Heart left ventricle (tissue), 16 donors: ENCODE data around the gene ERO1A. TPM values are rescaled to one million over a fixed set of nuclear protein-coding genes. Genes with fewer than 3 reads are reported as not detected.

ENCODE experiments used
- ATAC-seq, 4 donors: fragments of 200-7000 bp; cut with Tn5 transposase; one replicate each; pipeline ENCODE4 v1.9.1; 2020 to 2022; ENCODE audit warnings: moderate library complexity in 4 of 4, mild to moderate bottlenecking in 3 of 4, moderate number of reproducible peaks in 1 of 4
- DNase-seq, 5 donors: peaks; one replicate each; pipeline ENCODE4 v3.0.0-alpha.2; 2020
- H3K27ac ChIP-seq, 12 donors: fragments of 200-600 bp; sonication (generic) in 4 of 12; one replicate each; pipeline versions ENCODE4 v1.5.0 to v1.8.0; 2016 to 2022; ENCODE audit warnings: mild to moderate bottlenecking in 2 of 12
- H3K27me3 ChIP-seq, 9 donors: fragments of 200-600 bp; sonication (generic) in 2 of 9; one replicate each; pipeline versions ENCODE4 v1.5.1 to v1.8.0; 2016 to 2022; ENCODE audit warnings: mild to moderate bottlenecking in 3 of 9
- H3K36me3 ChIP-seq, 9 donors: fragments of 200-600 bp; sonication (generic) in 2 of 9; one replicate each; pipeline versions ENCODE4 v1.5.0 to v1.8.0; 2018 to 2022; ENCODE audit warnings: mild to moderate bottlenecking in 2 of 9
- H3K4me1 ChIP-seq, 12 donors: fragments of 200-600 bp; sonication (generic) in 4 of 12; one replicate each; pipeline versions ENCODE4 v1.5.0 to v1.8.0; 2016 to 2022; ENCODE audit warnings: mild to moderate bottlenecking in 3 of 12
- H3K4me3 ChIP-seq, 12 donors: fragments of 200-600 bp; sonication (generic) in 4 of 12; one replicate each; pipeline versions ENCODE4 v1.5.0 to v1.8.0; 2017 to 2022; ENCODE audit warnings: mild to moderate bottlenecking in 9 of 12, moderate library complexity in 4 of 12
- H3K9me3 ChIP-seq, 12 donors: fragments of 200-600 bp; sonication (generic) in 4 of 12; one replicate each; pipeline versions ENCODE4 v1.5.0 to v1.8.0; 2016 to 2022; ENCODE audit warnings: mild to moderate bottlenecking in 1 of 12
- POLR2A ChIP-seq, 2 donors: fragments of 450-650 bp; IDR thresholded peaks; one replicate each; pipeline ENCODE4 v1.6.1; 2017; ENCODE audit warnings: antibody characterized with exemption in 2 of 2, mild to moderate bottlenecking in 2 of 2, moderate library complexity in 2 of 2
- WGBS, 4 donors: extraction: QIAGEN DNeasy Blood & Tissue Kit in 2 of 4; methylation state at CpG; one replicate each; pipeline versions ENCODE4 v1.1.5 to v1.1.7; 2013 to 2018; 5-methylcytosine and 5-hydroxymethylcytosine counted together
- intact Hi-C, 10 donors: fragments of 100-400 bp; cut with DNase I; formaldehyde crosslinking; loops; one replicate each; pipeline versions ENCODE4 v1.11.1 to v1.14.2; 2022
- polyA plus RNA-seq, 2 donors: library from polyadenylated mRNA; stranded (reverse); fragments of 200-250 nt; gene quantifications; one replicate each; pipeline ENCODE4 v1.2.3, GENCODE V29; 2013
- total RNA-seq, 9 donors: library from RNA; depleted of rRNA in 2 of 9; stranded (reverse); fragments of >200 nt in 2 of 9; fragmentation: NEBNext Ultra II Directional in 3 of 9; extraction: Animal tissue kit (Norgen Biotek cat#: 25700) in 3 of 9; gene quantifications; one replicate each; pipeline versions ENCODE4 v1.1.0 to v1.2.4, GENCODE V29; 2016 to 2023
- TF ChIP-seq, protein P1 (sequence below), 12 donors: fragments of 200-600 bp; sonication (generic) in 4 of 12; IDR thresholded peaks; one replicate each; pipeline versions ENCODE4 v1.5.0 to v1.8.0; 2018 to 2022; ENCODE audit warnings: antibody characterized with exemption in 12 of 12, mild to moderate bottlenecking in 5 of 12
- donor health status: ischemic (EF 13 %, LVEDD 7.1; RV severe dilation, severe dysfunction).
- donor health status: healthy with polysubstance abuse.
- donor health status: DM: no; HTN: yes; CAD: no.
- donor health status: DM: no; HTN: no; CAD: no.
- donor health status: ischemic (EF 25% LVEDD 6.9; RV normal size, moderate dysfunction).
- donor health status: ischemic (EF 25% LVEDD 5.7; RV mildly dilated, moderate dysfunction).
- donor health status: healthy.
- donor health status: DM: yes; HTN: yes; CAD: no.
- donor health status: ischemic (EF 35%, LVEDD 5.7; RV mildly dilated, moderate dysfunction).
- donor health status: nonischemic (EF 11% LVEDD 7.7; RV severe dilation, severe dysfunction).
- donor health status: DM: yes; HTN: yes; CAD: no.
- donor health status: PGD.
- donor health status: ischemic (EF 29% LVEDD 5.4; RV normal size, mild dysfunction).
- donor health status: nonischemic (EF 23%, LVEDD 6.1; RV moderate dilation, normal function).

ERO1A gene
- total and polyA plus RNA-seq, 11 donors = 6.4 to 36.7 (median 16.3) TPM

DNA sequence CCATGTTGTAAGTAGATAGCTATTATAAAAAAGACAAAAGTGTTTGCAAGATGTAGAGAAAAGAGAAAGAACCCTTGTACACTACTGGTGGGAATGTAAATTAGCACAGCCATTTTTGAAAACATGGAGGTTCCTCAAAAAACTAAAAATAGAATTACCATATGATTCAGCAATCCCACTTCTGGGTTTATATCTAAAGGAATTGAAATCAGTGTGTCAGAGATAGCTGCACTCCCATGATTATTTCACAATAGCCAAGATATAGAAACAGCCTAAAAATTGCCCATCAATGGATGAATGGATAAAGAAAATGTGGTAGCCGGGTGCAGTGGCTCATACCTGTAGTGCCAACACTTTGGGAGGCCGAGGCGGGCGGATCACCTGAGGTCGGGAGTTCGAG is 20.8 kb upstream of the ERO1A start:
- ATAC-seq (no peak), DNase-seq (no peak)
- no peaks in the 10 kb centered on the region for H3K9me3 ChIP-seq
- 96 to 99% (median 98%) methylated on average over 6 of the region's 6 CpGs for WGBS, 4 donors
- H3K27ac ChIP-seq = no peak overlapping the region
- no peaks in the 10 kb centered on the region for H3K27me3 ChIP-seq
- H3K4me1 ChIP-seq = peaks cover 0 to 7% (median 0%) of the 10 kb centered on the region in 12 donors
- no peak for TF ChIP-seq POLR2A (IDR thresholded peaks at IDR 0.05)
- TF ChIP-seq, protein P1, sequence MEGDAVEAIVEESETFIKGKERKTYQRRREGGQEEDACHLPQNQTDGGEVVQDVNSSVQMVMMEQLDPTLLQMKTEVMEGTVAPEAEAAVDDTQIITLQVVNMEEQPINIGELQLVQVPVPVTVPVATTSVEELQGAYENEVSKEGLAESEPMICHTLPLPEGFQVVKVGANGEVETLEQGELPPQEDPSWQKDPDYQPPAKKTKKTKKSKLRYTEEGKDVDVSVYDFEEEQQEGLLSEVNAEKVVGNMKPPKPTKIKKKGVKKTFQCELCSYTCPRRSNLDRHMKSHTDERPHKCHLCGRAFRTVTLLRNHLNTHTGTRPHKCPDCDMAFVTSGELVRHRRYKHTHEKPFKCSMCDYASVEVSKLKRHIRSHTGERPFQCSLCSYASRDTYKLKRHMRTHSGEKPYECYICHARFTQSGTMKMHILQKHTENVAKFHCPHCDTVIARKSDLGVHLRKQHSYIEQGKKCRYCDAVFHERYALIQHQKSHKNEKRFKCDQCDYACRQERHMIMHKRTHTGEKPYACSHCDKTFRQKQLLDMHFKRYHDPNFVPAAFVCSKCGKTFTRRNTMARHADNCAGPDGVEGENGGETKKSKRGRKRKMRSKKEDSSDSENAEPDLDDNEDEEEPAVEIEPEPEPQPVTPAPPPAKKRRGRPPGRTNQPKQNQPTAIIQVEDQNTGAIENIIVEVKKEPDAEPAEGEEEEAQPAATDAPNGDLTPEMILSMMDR (IDR thresholded peaks at IDR 0.05) = no peak
- intact Hi-C loops = no loop called here
- H3K4me3 ChIP-seq = no peak overlapping the region
- H3K36me3 ChIP-seq = peaks cover 0 to 100% (median 98%) of the 10 kb centered on the region in 9 donors

DNA sequence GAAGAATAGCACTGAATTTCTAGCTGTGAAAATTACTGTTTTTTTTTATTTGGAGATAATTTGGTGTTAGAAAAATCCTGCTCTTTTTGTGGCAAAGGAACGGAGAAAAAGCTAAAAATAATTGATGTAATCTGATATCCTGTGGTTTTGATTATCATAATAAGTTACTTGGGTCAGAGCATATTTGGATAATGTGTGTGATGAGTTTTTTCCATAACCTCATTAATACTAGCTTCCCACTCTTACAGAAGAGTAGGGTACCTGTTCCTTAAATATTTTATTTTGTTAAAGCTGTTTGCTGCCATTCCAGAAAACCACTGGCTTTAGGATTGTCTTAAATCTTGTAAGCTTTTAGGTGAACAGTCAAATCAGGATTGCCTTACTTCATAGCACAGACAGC is 16.3 kb upstream of the ERO1A start:
- DNase-seq = no peak
- no peak overlapping the region for H3K27ac ChIP-seq
- intact Hi-C loops = no loop called here
- H3K4me3 ChIP-seq = no peak overlapping the region
- H3K4me1 ChIP-seq = peaks cover 0 to 27% (median 16%) of the 10 kb centered on the region in 12 donors
- 16 to 28% (median 18%) methylated on average over 1 of the region's 1 CpG for WGBS, 4 donors
- no peak for TF ChIP-seq POLR2A (IDR thresholded peaks at IDR 0.05)
- TF ChIP-seq, protein P1 (IDR thresholded peaks at IDR 0.05) = no peak
- no peaks in the 10 kb centered on the region for H3K27me3 ChIP-seq
- peaks cover 0 to 87% (median 82%) of the 10 kb centered on the region in 9 donors for H3K36me3 ChIP-seq
- H3K9me3 ChIP-seq = no peaks in the 10 kb centered on the region
- ATAC-seq = no peak

DNA sequence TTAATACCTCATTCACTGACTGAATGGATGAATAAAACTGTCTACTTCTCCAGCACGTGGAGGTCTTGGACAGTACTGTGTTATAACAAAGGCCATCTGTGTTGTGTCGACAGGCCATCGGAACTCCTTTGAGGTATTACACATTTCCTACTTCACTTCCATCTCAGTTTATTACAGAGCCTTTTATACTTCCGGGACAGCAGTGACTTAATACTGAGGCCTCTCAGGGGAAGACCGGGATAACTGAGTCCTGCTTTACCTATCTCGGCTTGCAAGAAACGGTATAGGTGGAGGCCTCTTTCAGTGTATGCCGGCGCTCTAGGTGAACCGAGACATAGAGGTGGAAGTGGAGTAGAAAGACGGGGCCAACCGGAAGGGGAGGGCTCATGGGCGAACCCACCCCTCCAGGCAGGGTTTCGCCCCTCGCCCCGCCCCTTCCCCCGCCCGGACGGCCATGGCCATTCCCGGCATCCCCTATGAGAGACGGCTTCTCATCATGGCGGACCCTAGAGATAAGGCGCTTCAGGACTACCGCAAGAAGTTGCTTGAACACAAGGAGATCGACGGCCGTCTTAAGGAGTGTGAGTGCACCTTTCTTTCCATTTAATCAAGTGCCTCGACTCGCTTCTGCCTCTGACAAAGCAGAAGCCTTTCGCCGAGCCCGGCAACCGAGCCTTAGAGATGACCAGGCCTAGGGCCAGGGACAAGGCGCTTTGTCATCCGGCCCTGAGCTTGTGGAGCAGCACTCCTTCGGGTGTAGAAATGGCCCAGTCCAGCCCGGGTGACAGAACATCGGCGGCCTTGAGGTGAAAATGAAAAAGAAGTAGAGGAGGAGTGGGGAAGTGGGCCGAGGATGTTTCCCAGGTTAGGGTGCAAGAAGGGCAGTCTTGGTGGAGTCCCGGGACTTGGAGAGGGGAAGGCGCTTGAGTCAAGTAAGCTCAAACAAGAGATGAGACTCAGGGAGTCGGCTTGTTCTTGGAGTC is 11.7 kb upstream of the ERO1A start, which contains the start of gene PSMC6:
TSS of gene PSMC6 (plus strand) at position 477 of the 983 bp plus-strand sequence. CDS start at position 497, 20 bp downstream.
- Histone ChIP-seq H3K4me3 (peak within 1 kb of the TSS; percentile 61 to 91 (median 80)), H3K9me3 (no peaks in the 10 kb centered on the region), H3K4me1 (peaks cover 0 to 43% (median 20%) of the 10 kb centered on the region in 12 donors), H3K27ac (peak within 1 kb of the TSS; percentile 68 to 93 (median 90)), H3K36me3 (peaks cover 0 to 40% (median 35%) of the 10 kb centered on the region in 9 donors), H3K27me3 (no peaks in the 10 kb centered on the region)
- DNase-seq (peak; percentile 96 to 97 (median 96)), ATAC-seq (peak; percentile 99 to 100 (median 100))
- 0 to 1% (median 0%) methylated on average over 33 to 43 of the region's 43 CpGs for WGBS, 4 donors
- intact Hi-C loops = loop anchor here in 5 of 10 donors (2.0 to 10.0 kb wide), 7 partner anchors 22 to 642 kb away; partner anchors contain the start of genes GPR137C (in 3 of the 5), TXNDC16 (in 3 of the 5), DDHD1 (in 1 of the 5) and FERMT2 (in 1 of the 5)
- peak in 1 of 2 donors; percentile 58 for TF ChIP-seq POLR2A (IDR thresholded peaks at IDR 0.05)
- TF ChIP-seq, protein P1 (IDR thresholded peaks at IDR 0.05) = no peak

DNA sequence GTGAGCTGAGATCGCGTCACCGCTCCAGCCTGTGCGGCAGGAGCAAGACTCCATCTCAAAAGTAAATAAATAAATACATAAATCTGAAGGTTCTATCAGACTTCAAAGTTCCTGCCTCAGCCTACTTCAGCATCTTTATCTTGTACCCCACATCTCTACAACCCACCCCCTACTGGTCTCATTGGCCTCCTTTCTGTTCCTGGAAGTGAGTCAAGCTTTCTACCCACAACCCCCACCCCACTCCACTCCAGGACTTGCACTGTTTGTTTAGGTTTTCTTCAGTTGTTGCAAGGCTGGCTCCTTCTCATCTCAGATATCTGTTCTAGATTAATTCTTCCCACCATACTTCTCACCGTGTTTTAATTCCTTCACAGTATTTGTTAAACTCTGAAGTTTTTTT is 10.9 kb upstream of the ERO1A start:
- H3K27ac ChIP-seq = peak overlapping the region; percentile 68 to 93 (median 90)
- 92 to 94% (median 92%) methylated on average over 5 of the region's 5 CpGs for WGBS, 4 donors
- no peaks in the 10 kb centered on the region for H3K9me3 ChIP-seq
- ATAC-seq (no peak), DNase-seq (no peak)
- TF ChIP-seq, protein P1 (IDR thresholded peaks at IDR 0.05) = no peak
- TF ChIP-seq POLR2A (IDR thresholded peaks at IDR 0.05) = no peak
- H3K4me1 ChIP-seq = peaks cover 0 to 49% (median 20%) of the 10 kb centered on the region in 12 donors
- H3K4me3 ChIP-seq = peak overlapping the region in 11 of 12 donors; percentile 61 to 91 (median 81)
- peaks cover 0 to 33% (median 28%) of the 10 kb centered on the region in 9 donors for H3K36me3 ChIP-seq
- intact Hi-C loops = loop anchor here in 5 of 10 donors (2.0 to 10.0 kb wide), 7 partner anchors 23 to 641 kb away; partner anchors contain the start of genes GPR137C (in 3 of the 5), TXNDC16 (in 3 of the 5), DDHD1 (in 1 of the 5) and FERMT2 (in 1 of the 5)
- no peaks in the 10 kb centered on the region for H3K27me3 ChIP-seq
